Esophagus squamous epithelium (tissue), 4 donors: ENCODE data around the gene DNAJC9.

Source experiments
- POLR2A ChIP-seq, 4 donors: fragments of 450-650 bp; IDR thresholded peaks; one replicate each; pipeline ENCODE4 v1.6.1; 2017; ENCODE audit warnings: antibody characterized with exemption in 4 of 4, mild to moderate bottlenecking in 4 of 4, moderate library complexity in 3 of 4
- TF ChIP-seq, protein P1 (sequence below), 6 experiments: fragments of 450-650 bp in 4 of 6; fragments of 200-600 bp in 2 of 6; sonication (generic) in 2 of 6; IDR thresholded peaks; one replicate each; pipeline ENCODE4 v1.5.1; 2016 to 2019; ENCODE audit warnings: antibody characterized with exemption in 6 of 6, mild to moderate bottlenecking in 4 of 6, moderate library complexity in 4 of 6

DNA sequence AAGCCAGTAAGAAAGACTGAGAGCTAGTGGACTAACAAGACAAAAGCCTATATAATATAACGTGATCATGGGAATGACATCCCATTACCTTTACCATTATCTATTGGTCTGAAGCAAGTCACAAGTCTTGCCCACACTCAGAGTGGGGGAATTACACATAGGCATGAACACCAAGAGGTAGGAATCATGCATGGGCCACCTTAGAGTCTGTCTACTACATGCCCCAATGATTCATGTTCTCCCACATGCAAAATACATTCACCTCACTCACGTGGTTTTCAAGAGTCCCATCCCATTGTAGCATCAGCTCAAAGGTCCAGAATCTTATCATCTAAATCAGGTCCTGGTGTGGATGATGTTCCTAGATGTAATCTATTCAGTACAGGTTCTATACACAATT lies 29.4 kb downstream of the DNAJC9 start:
- TF ChIP-seq, protein P1, sequence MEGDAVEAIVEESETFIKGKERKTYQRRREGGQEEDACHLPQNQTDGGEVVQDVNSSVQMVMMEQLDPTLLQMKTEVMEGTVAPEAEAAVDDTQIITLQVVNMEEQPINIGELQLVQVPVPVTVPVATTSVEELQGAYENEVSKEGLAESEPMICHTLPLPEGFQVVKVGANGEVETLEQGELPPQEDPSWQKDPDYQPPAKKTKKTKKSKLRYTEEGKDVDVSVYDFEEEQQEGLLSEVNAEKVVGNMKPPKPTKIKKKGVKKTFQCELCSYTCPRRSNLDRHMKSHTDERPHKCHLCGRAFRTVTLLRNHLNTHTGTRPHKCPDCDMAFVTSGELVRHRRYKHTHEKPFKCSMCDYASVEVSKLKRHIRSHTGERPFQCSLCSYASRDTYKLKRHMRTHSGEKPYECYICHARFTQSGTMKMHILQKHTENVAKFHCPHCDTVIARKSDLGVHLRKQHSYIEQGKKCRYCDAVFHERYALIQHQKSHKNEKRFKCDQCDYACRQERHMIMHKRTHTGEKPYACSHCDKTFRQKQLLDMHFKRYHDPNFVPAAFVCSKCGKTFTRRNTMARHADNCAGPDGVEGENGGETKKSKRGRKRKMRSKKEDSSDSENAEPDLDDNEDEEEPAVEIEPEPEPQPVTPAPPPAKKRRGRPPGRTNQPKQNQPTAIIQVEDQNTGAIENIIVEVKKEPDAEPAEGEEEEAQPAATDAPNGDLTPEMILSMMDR (IDR thresholded peaks at IDR 0.05) = no peak
- TF ChIP-seq POLR2A (IDR thresholded peaks at IDR 0.05) = no peak
